Activated CD8-positive, alpha-beta memory T cell treated with anti-CD3 and anti-CD28 coated beads, Interleukin-2, amount 50 U/mL, for 24 hours (primary cell): Measurements from ENCODE around the gene CYP24A1.

Experiments used
- DNase-seq: peaks from one replicate; pipeline ENCODE4 v3.0.0-alpha.2; 2020; ENCODE audit errors: extremely low read depth

Gene CYP24A1

DNA sequence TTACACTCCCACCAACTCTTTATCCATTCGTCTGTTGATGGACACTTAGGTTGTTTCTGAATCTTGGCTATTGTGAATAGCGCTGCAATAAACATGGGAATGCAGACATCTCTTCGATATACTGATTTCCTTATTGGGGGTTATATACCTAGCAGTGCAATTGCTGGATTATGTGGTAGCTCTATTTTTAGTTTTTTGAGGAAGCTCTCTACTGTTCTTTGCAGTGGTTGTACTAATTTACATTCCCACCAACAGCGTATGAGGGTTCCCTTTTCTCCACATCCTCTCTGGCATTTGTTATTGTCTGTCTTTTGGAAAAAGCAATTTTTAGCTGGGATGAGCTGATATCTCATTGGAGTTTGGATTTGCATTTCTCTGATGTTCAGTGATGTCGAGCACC is 29.5 kb upstream of the CYP24A1 start:
- no peak for DNase-seq

DNA sequence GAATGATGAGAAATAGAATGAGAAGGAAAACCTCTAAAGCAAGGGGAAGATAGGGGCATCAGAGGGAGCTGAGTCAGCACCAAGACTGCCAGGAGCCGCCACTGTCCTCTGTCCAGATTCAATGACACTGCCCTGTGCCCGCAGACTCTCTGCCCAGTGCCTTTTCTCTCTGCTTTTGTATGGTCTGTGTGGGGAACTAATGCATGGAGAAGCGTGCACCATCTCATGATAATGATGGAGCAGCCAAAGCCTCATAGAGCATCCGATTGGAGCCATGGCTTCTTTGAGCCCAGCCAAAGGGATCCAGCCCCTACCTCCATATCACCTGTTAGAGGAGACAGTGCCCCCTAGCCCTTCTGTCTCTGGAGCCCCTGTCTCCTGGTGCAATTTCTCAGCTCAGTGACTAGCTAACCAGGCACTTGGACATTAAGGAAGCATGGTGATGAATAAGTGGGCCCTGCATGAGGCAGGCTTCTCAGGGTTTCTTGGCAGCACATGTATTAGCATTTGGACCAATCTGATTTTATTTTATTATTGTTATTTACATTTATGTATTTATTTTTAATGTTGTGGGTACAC is 27.6 kb upstream of the CYP24A1 start:
- DNase-seq = no peak

DNA sequence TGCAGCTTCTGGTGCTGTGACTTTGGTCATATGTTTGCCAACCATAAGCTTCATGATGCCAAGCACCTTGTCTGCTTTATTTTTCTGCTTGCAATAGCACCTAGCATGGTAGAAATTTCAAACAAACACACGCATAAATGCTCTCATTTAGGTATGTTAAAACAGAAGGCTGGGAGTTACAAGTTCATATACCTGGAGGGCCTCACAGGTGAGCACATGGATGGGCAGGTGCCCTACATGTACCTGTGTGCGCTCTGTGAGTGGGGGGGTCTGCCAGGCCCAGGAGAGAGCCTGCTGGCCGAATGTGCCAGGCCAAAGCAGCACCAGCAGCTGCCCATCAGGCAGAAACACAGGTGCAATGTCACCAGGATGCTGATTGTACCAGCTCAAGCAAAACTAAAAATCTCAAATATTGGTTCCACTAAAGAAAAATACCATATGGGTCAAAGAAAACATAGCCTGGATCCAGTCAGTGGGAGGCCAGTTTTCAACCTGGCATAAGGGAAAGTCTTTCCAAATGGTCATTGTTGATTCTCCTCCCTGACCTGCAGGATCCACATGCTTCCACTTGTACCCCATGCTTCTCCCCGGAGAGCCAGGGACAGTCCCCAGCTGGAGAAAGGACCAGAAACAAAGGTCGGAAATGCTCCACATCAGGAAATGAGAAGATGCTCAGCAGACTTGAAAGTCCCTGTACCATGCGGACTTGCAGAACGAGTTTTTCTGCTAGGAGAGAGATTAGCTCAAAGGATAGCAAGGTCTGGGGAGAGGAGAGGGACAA is 26.9 kb upstream of the CYP24A1 start:
- DNase-seq = no peak

DNA sequence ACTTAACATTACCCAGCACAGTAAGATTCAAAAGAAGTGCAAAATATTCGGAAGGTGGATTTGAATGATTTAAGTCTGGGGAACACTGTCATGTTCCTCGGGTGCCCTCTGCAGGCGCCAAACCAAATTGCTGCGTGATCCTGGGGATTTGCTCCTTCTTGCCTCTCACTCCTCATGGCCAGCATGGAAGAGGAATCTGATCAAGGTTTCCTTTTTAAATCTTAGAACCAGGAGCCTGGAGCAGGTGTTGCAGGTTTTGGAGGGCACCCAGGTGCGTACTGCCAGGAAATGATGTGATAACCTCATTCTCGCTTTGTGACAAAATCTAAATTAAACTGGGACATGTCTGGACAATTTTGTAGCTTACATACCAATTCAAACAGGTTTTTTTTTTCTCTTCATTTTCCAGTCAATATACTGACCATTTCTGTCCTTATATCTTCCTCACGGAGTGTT is 26.0 kb upstream of the CYP24A1 start:
- peak; percentile 30 for DNase-seq

DNA sequence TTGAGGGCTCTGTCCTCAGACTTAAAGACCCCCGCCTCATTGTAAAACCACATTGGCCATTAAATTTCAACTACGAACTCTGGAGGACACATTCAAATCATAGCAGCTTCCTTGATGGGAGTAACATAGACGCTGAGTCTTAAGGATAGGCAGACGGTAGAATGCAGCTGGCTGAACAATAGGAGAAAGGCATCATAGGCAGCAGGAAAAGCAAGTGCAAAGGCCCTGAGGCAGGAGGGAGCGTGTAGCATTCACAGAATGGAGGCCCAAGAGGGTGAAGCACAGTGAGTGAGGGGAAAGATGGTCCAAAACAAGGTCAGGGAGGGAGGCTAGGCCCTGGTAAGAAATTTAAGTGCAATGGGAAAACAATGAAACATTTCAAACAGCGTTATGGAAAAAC is 25.5 kb upstream of the CYP24A1 start:
- no peak for DNase-seq

DNA sequence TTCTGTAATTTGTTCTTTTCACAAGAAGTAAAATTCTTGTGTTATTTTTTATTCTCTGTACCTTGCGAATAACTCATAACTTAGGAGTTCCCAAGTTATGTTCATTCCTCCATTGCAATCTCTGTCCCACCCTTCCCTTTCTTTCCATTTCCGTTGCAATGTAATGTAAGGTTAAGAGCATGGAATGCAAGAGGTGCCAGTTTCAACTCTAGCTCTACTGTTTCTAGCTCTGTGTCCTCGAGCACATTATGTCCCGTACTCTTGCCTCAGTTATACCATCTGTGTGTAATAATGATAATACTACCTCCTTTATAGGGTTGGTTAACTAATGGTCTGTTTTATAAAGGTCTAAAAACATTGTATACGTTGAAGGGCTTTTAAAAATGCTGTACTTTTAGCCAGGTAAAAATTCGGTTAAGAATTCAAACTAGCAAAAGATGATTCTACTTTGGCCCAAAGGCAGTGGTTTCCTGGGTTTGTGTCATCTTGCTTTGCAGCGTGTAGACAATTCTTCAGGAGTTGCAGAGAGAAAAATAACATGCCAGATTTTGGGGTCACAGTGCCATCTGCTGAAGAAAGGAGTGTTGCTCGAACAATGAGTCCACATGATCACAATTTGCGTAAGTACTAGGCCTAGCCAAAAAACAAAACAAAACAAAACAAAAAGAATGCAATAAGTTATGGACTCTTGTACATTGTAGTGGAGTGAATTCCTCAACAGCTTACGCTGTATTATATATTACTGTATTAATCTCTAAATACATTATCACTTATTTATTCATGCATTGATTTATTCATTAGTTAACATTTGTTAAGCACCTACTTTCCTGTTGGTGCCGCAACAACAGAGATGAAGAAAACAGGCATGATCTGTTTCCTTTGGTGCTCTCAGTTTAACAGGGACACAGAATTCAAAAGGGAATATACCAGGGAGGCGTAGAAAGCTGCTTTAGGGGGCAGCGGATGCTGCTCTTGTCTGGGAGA is 24.1 kb upstream of the CYP24A1 start:
- no peak for DNase-seq

DNA sequence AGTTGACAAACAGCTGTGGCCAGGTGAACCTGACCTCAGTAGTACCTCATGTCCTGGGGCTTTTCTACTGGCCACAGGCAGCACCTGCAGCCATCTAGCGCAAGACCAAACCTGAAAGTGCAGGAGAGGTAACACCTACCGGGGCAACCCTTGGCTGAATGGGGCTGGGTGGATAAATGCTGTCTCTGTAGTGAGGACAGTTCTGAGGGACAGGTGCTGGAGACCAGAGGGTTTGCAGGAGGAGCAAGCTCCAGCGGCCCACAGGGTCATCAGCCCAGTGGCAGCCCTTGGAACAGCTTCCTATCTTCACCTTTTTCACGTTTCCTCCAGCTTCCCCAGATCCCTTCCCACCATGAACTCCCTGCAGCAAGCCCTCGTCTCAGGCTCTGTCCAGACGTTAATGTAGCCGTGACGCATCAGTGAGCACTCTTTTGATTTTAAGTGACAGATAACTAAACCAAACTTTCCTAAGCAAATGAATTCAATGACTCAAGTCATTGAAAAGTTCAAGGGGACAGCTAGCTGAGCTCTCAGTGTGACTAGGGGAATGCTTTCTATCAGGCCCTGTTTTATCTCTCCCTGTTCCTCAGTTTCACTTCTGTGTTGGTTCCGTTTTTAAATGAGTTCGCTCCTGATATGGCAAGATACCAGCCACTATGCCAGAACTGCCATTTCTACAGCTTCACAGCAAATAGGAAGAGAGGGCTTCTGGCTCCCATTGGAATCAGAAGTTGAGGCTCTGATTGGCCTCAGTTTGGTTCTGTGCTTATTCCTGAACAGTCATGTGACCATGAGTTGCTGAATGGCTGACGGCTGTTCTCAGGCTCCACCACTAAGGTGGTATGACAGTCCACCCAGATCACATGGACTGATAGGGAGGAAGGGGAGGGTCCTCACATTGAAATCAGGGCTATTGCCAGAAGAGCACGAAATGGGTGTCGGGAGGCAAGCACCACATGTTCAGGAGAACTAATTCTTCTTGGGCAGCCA is 22.0 kb upstream of the CYP24A1 start:
- DNase-seq = no peak

DNA sequence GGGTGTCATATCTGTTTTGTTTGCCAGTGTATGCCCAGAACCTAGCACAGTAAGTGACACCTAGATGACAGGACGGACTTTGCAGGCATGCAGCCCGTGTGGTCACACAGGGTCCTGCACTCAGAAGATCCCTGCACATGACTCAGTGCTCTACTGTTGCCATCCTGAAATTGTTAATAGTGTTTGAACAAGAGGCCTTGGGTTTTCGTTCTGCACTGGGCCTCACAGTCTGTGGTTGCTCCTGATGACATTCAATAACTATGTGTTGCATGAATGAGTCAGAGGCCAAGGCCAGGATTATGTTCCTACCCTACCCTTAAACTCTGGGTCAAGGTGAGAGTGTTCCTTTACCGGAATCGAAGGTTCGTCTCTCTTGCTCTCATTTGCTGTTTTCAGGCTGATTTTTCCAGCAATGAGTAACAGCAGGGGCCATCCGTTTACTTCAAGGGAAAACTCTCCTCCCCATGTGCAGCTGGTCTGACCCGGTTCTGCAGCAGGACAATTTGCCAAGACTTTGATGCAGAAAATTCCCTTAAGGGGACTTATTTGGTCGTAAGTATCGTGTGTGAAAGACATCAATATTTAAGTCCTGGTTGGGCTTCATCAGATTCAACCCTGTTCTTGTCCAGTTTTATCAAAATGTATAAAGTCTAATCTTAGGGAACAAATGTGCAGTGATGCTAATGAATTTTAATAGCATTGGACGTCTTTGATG is 21.1 kb upstream of the CYP24A1 start:
- no peak for DNase-seq

DNA sequence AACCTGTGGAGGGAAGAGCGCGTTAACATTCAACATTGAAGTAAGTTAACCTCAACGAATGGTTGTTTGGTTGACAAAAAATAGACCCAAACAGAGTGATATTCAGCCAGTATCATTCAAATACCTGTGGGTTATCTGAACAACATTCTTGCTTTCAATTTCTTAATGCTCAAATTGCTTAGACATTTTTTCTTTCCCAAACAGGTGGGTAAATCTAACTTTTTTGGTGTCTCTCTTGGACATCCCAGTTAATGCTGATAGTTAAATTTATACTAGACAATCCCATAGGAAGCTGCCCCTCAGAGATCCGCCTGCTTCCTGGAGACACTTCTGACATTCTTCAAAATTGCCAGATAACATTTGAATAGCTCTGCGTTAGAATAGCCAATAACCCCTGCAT is 20.0 kb upstream of the CYP24A1 start:
- DNase-seq = no peak

DNA sequence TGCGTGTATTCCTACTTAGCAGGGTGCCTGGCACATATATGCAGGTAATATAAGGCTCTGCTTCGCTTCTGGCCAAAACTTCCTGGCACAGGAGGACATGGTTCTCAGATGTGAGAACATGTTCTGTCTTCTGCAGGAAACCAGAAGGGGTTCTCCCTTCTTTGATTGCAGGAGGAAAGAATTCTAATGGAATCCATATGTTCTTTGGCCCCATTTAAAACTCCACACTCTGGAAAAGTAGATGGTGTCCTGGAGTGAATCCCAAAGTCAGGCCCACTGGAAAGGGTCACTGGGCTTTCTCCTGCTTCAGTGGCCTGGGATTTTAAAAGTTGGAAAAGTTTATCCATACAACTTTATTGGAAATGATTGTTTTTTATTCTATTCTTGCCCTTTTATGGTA is 16.4 kb upstream of the CYP24A1 start:
- no peak for DNase-seq

DNA sequence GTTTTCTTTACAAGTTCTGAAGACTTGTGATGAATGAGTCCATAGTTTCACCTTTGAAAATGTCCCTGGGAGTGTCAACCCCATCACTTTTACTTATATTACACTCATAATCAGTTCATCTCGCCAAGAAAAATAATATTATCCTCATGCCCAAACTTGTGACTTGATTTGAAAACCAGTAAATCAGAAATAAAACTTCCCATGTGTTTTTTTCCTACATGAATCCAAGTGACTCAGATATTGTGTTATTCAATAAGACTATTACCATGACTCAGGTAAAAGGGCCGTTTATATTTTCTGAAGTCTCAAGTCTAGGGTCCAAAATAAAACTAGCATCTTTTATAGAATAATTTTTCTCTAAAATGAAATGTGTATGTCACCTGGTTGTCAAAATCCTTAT is 15.8 kb upstream of the CYP24A1 start:
- DNase-seq = no peak

DNA sequence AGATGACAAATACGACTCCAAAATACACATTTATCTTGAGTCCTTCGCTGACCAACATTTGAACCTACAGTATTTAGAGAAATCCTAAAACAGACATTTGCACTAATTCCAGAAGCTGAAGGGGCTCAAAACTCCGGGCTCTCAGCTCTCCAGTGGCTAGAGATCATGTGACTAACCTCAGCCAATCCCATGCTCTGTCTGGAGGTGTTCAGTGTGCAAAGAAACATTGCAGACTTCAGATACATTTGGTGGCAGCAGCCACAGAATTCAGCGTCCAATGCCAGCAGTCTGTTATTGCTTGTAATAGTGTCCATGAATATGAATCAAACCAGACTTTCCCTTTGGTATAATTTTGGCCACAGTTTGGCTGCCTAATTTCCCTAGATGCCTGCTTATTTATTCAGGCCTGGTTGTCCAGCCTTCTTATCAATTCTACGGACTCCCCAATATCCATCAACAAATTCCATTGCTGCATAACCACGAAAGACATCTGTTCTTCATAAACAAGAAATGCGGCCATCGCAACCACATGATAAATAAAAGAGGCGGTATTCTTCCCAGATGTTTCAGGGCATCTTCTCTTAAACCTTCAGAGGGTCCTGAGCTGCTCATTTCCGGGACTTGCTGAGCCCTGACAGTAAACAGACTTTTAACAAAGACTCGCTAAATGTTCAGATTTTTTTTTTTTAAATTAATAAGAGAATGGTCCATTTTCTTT is 14.5 kb upstream of the CYP24A1 start:
- DNase-seq = no peak

DNA sequence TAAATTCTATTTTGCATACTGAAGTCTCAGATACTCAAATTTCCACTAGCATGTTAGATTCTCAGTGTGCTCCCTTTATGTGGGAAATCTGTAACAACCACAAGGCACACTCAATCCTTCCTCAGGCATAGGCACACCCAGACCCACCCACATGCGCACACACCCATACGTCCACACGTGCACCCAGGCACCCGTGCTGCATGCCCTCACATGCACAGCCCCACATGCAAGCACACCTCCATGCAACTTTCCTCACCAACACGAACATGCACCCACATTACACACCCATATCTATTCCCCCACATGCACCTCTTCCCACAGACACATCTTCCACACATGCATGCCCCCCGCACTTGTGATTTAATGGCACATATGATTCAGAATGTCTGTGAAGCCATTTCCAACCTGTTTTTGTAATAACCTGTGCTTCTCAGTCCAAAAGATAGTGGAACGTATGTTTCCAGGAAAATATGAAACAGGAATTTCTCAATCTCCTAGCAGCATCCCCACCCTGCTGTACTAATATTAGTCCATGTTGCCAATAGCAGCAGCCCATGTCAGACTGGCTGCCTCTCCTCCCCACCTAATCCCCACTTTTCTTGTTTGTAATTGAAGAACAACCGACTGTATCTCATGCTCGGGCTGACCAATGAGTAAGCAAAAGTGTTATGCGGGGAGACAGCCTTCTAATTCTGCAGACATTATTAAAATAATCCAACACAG is 11.3 kb upstream of the CYP24A1 start:
- DNase-seq = no peak

DNA sequence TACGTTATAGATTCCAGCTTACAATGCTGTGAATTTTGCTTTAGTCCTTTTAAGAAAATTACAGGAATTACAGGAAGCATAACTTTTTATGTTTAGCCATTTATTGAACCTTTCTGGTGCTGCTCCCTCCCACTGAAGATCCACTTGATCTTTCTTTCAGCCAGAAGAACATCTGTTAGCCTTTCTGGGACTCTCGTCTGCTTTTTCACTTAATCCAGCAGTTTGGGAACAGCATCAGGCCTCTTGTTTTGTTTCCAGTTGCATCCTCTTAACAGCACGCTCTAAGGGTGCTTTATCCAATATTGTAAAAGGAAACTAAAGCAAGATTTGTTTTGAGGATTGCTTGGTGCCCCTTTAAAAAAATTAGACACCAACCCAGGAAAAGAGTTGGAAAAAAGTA is 10.3 kb upstream of the CYP24A1 start:
- no peak for DNase-seq

DNA sequence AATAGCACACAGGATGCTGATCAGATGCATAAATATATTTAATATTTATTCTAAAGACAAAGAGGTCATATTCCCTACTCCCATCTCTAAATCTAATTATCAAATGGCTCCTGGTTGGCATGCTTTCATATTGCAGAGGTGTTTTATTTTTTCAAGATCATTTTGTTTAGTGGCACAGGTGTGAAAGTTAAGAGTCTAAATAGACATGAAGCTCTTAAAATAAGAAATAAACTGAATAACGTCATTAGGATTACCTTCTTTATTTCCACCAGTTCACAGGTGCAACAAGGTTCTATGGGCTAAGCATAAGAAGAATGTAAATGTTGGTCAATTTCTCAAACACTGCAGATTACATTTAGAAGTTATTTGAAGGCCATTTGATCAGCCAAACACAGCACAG is 7.1 kb upstream of the CYP24A1 start:
- DNase-seq = no peak

DNA sequence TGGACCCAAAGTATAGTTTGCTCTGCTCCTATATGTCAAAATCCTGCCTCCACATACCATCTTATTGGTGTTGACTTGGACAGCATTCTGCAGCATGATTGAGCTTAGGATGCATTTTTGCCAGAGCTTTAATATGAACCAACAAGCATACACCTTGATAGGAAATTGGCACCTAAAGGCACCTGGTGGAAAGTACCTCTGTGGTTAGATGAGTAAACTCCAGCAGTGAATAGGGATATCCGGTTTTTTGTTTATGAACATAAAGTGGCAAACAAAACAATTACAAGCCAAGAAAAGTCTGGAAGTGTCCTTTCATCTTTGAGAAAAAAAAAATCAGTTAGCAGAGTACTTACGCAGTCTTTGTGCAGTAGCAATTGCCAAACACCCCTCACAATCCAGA is 6.2 kb upstream of the CYP24A1 start:
- no peak for DNase-seq

DNA sequence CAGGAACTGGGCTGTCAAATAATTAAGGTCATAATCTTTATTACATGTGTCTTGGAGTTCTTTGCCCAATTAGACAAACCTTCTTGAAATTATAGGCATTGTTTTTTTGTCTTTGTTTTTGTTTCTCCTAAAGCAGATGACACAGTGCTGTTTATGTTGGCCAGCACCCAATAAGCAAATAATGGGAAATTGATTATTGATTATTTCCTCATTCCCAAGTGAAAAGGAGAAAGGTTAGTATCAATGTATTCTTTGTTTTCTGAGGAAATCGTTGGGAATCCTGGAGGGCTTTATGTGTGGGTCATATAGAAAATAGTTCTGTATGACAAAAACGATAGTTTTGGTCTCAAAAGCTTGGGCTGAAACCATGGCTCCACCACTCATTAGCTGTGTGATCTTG is 4.5 kb upstream of the CYP24A1 start:
- DNase-seq = no peak

DNA sequence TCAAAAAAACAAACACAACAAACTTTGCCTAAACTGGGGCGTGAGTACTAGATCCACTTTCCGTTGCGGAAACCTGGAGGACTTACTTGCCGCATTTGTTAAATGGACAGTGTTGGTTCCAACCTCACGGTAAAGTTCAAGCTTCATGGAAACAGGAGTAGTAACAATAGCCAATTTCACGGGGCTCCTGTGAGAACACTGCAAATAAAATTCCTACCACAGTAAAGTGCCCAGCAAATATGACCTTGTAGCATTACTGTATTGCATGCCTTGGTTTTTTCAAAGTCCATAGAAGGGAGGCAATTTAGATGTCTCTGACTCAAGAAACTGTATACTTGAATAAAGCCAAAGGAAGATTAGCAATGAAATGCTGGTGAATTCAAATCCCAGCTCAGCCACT is 3.6 kb upstream of the CYP24A1 start:
- no peak for DNase-seq

DNA sequence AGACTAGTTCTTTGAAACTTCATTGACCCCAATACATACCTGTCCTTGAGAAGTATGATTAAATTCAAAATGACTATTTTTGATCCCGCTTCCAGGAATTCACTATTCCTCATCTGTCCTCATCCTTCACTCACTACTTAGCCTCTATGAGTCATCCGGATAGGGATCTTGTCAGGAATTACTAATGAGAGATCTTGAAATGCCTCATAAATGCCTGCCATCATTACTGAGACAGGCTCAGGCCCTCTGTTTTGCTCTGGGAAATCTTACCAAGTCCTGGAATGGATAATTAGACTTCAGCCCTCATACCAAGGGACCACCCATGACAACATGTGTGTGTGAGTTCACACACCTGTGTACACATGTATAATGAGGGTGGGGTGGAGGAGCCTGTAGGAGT is 2.8 kb upstream of the CYP24A1 start:
- no peak for DNase-seq
